ENCODE data around the gene OR10A4.

DNA sequence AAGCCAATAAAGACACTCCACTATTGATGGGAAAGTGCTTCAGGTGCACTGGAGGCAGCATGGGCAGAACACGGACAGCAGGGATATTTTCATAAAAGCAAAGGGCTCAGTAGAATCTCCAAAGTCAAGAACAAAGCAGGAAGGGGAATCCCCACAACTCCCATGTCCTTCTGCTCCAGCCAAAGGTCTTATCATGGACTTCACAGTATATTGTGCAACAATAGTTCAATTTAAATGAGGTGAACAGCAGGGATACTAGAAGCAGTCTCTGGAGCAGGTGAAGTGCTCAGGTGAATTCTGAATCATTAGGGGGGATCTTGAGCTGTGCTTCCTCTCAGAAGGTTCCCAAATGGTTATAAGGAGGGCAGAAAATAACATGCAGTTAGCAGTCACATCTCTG, 22.5 kb downstream of the OR10A4 start:
- no peak for TF ChIP-seq POLR2A (IDR thresholded peaks at IDR 0.05; ENCODE audit: insufficient read depth in 1 of 2, low read depth in 2 of 2, low read length in 2 of 2)
- TF ChIP-seq ZSCAN29 (CRISPR knock-in tag; conservative IDR thresholded peaks at IDR 0.05): no peak

All from HepG2 (cell line).